IMR-90 (cell line): Measurements from ENCODE around the gene LCMT2. TPM values are rescaled to one million over a fixed set of nuclear protein-coding genes. Genes with fewer than 3 reads are reported as not detected.

Experiments
- ATAC-seq: fragments of 200-7000 bp; cut with Tn5 transposase; 2 replicates; pipeline ENCODE4 v1.9.1; 2020; ENCODE audit warnings: low read depth, mild to moderate bottlenecking, moderate library complexity
- BruUV-seq: library from RNA; stranded (reverse); fragments of 400-500 nt; replicated peaks from 2 replicates; lab custom pipeline; 2021; lab: Mats Ljungman, UMichigan
- CTCF ChIA-PET: fragments of 300-600 bp; formaldehyde crosslinking; extraction: SDS; loops from one replicate; lab custom pipeline; 2021; ENCODE audit warnings: antibody characterized with exemption; lab: Yijun Ruan, JAX
- POLR2A ChIA-PET: fragments of 300-600 bp; sonication (Branson Sonifier 250); formaldehyde crosslinking; loops from one replicate; lab custom pipeline; 2022; ENCODE audit warnings: antibody characterized with exemption; ENCODE audit not compliant: unreplicated experiment; lab: Charles Lee
- DNase-seq: peaks from one replicate; pipeline ENCODE4 v3.0.0; 2013
- H2AFZ ChIP-seq: replicated peaks from 2 replicates; pipeline ENCODE3; 2013; ENCODE audit warnings: low read length, mild to moderate bottlenecking; ENCODE audit not compliant: poor library complexity
- H2AK5ac ChIP-seq: 2 replicates; pipeline ENCODE4 v1.6.1; 2013; ENCODE audit warnings: low read depth, low read length, inconsistent platforms
- H2AK9ac ChIP-seq: replicated peaks from 2 replicates; pipeline ENCODE3; 2013; ENCODE audit warnings: mild to moderate bottlenecking, low read depth, low read length, moderate library complexity; ENCODE audit not compliant: poor library complexity
- H2BK120ac ChIP-seq: 2 replicates; pipeline ENCODE4 v1.6.1; 2013; ENCODE audit warnings: low read depth, low read length, inconsistent platforms
- H2BK15ac ChIP-seq: 3 replicates; pipeline ENCODE4 v1.6.1; 2013; ENCODE audit warnings: low read depth, low read length, inconsistent platforms
- H2BK20ac ChIP-seq: 2 replicates; pipeline ENCODE4 v1.6.1; 2013; ENCODE audit warnings: low read depth, mild to moderate bottlenecking, inconsistent platforms, low read length, moderate library complexity
- H2BK5ac ChIP-seq: 2 replicates; pipeline ENCODE4 v1.6.1; 2013; ENCODE audit warnings: mild to moderate bottlenecking, low read depth, low read length, inconsistent platforms; ENCODE audit not compliant: poor library complexity, severe bottlenecking
- H3K14ac ChIP-seq: replicated peaks from 2 replicates; pipeline ENCODE4 v1.6.1; 2013; ENCODE audit warnings: low read depth, low read length, inconsistent platforms
- H3K18ac ChIP-seq: 2 replicates; pipeline ENCODE4 v1.6.1; 2013; ENCODE audit warnings: low read depth, low read length, control low read depth
- H3K23ac ChIP-seq: 2 replicates; pipeline ENCODE4 v1.6.1; 2013; ENCODE audit warnings: low read depth, low read length, inconsistent platforms
- H3K27ac ChIP-seq: 2 replicates; pipeline ENCODE4 v1.5.1; 2013; ENCODE audit warnings: mild to moderate bottlenecking, control low read depth, low read length; ENCODE audit not compliant: insufficient read depth
- H3K27me3 ChIP-seq: 2 replicates; pipeline ENCODE4 v1.6.1; 2013; ENCODE audit warnings: low read length; ENCODE audit not compliant: control insufficient read depth, insufficient read depth
- H3K36me3 ChIP-seq: 2 replicates; pipeline ENCODE4 v1.6.1; 2013; ENCODE audit warnings: low read length, mixed read lengths; ENCODE audit not compliant: control insufficient read depth, insufficient read depth
- H3K4ac ChIP-seq: 2 replicates; pipeline ENCODE4 v1.6.1; 2013; ENCODE audit warnings: low read depth, low read length, inconsistent platforms
- H3K4me1 ChIP-seq: 2 replicates; pipeline ENCODE4 v1.6.1; 2013; ENCODE audit warnings: low read length, mixed read lengths; ENCODE audit not compliant: control insufficient read depth, insufficient read depth
- H3K4me2 ChIP-seq: 2 replicates; pipeline ENCODE4 v1.6.1; 2013; ENCODE audit warnings: low read depth, mild to moderate bottlenecking, control low read depth, low read length, moderate library complexity
- H3K4me3 ChIP-seq: 2 replicates; pipeline ENCODE4 v1.5.1; 2013; ENCODE audit warnings: low read depth, mild to moderate bottlenecking, control low read depth, low read length, moderate library complexity; ENCODE audit not compliant: insufficient read depth
- H3K56ac ChIP-seq: 2 replicates; pipeline ENCODE4 v1.6.1; 2013; ENCODE audit warnings: low read length, inconsistent platforms; ENCODE audit not compliant: insufficient read depth; ENCODE audit errors: extremely low read depth
- H3K79me1 ChIP-seq, 2 experiments: 2 replicates each; pipeline ENCODE4 v1.6.1; 2013; ENCODE audit warnings: low read length in 2 of 2, inconsistent platforms in 1 of 2, low read depth in 1 of 2
- H3K9ac ChIP-seq: 2 replicates; pipeline ENCODE4 v1.6.1; 2013; ENCODE audit warnings: low read depth, low read length, control low read depth
- H3K9me1 ChIP-seq: 2 replicates; pipeline ENCODE4 v1.6.1; 2013; ENCODE audit warnings: low read length, inconsistent platforms; ENCODE audit not compliant: insufficient read depth
- H3K9me3 ChIP-seq: 2 replicates; pipeline ENCODE4 v1.6.1; 2013; ENCODE audit warnings: low read length; ENCODE audit not compliant: control insufficient read depth, insufficient read depth
- H4K20me1 ChIP-seq: 2 replicates; pipeline ENCODE4 v1.6.1; 2013; ENCODE audit warnings: low read length, inconsistent platforms; ENCODE audit not compliant: insufficient read depth
- H4K5ac ChIP-seq: 2 replicates; pipeline ENCODE4 v1.6.1; 2013; ENCODE audit warnings: mild to moderate bottlenecking, low read depth, low read length, control low read depth
- H4K8ac ChIP-seq, 2 experiments: 2 replicates each; pipeline ENCODE4 v1.6.1; 2013; ENCODE audit warnings: low read depth in 2 of 2, low read length in 2 of 2, control low read depth in 1 of 2, inconsistent platforms in 1 of 2
- H4K91ac ChIP-seq: 2 replicates; pipeline ENCODE4 v1.6.1; 2013; ENCODE audit warnings: low read depth, low read length, inconsistent platforms; ENCODE audit not compliant: insufficient read depth
- CEBPB ChIP-seq: IDR thresholded peaks from 2 replicates; pipeline ENCODE4 v1.6.1; 2012; ENCODE audit warnings: low read depth, low read length, improper control_type of control experiment
- CHD1 ChIP-seq: IDR thresholded peaks from 2 replicates; pipeline ENCODE4 v1.6.1; 2012; ENCODE audit warnings: low read depth, low read length, improper control_type of control experiment
- MAZ ChIP-seq: IDR thresholded peaks from 2 replicates; pipeline ENCODE4 v1.6.1; 2012; ENCODE audit warnings: low read depth, mild to moderate bottlenecking, low read length, improper control_type of control experiment, moderate library complexity, borderline replicate concordance
- MXI1 ChIP-seq: IDR thresholded peaks from 2 replicates; pipeline ENCODE4 v1.6.1; 2012; ENCODE audit warnings: low read depth, mild to moderate bottlenecking, low read length, moderate library complexity, borderline replicate concordance
- NFE2L2 ChIP-seq: fragments of 150-350 bp; IDR thresholded peaks from 2 replicates; pipeline ENCODE4 v1.6.1; 2016; ENCODE audit warnings: low read depth, mild to moderate bottlenecking, low read length
- POLR2A ChIP-seq: IDR thresholded peaks from 2 replicates; pipeline ENCODE4 v1.6.1; 2012; ENCODE audit warnings: mild to moderate bottlenecking, low read depth, low read length
- WGBS, 2 experiments: methylation state at CpG; one replicate each; pipeline versions ENCODE4 v1.1.5 to v1.1.7; 2013; ENCODE audit warnings: missing lambda C conversion rate in 2 of 2; ENCODE audit not compliant: insufficient read length in 1 of 2; ENCODE audit errors: extremely low coverage in 2 of 2; 5-methylcytosine and 5-hydroxymethylcytosine counted together
- dilution Hi-C: fragments of 300-500 bp; cut with HindIII; formaldehyde crosslinking; loops from one replicate; pipeline ENCODE4 v1.14.3; 2018; ENCODE audit warnings: low sequenced_read_pairs; ENCODE audit not compliant: unreplicated experiment
- in situ Hi-C: fragments of 300-500 bp; cut with MboI; formaldehyde crosslinking; loops from 3 replicates; pipeline ENCODE4 v1.14.3; 2019; ENCODE audit warnings: low sequenced_read_pairs, inconsistent platforms, mixed read lengths
- intact Hi-C: fragments of 100-400 bp; cut with micrococcal nuclease; formaldehyde crosslinking; loops from 2 replicates; pipeline ENCODE4 v1.10.0; 2022
- polyA plus RNA-seq, 3 experiments: library from polyadenylated mRNA; depleted of rRNA; stranded (reverse); fragments of >200 nt; gene quantifications; 2 replicates each; pipeline ENCODE4 v1.2.3, GENCODE V29; 2012; ENCODE audit warnings: low replicate concordance in 1 of 3
- total RNA-seq: library from RNA; depleted of rRNA; stranded (reverse); fragments of >200 nt; gene quantifications from 2 replicates; pipeline ENCODE4 v1.2.3, GENCODE V29; 2012; rRNA removed

Gene LCMT2
- total and polyA plus RNA-seq, 2 of the 4 experiments (the other 2 are of a cell fraction), result 5.8 to 12.2 TPM

- Histone ChIP-seq H2AK9ac (peak overlapping the region; percentile 3), H3K79me1 (no peaks in the 10 kb centered on the region), H3K4me1 (no peaks in the 10 kb centered on the region), H4K5ac (no peak overlapping the region), H3K36me3 (no peaks in the 10 kb centered on the region), H2AK5ac (no peak overlapping the region), H4K20me1 (no peaks in the 10 kb centered on the region), H4K91ac (no peak overlapping the region), H3K23ac (no peak overlapping the region), H3K9me1 (0 out of 2 replicates have a peak, but pooled peaks cover 2% of the 10 kb centered on the region), H3K27me3 (peaks cover 52% of the 10 kb centered on the region), H4K8ac (no peak overlapping the region), H2BK15ac (no peak overlapping the region), H3K9ac (no peak overlapping the region), H2BK5ac (no peak overlapping the region), H3K56ac (no peak overlapping the region), H3K9me3 (peaks cover 2% of the 10 kb centered on the region; the same call in 1 of the 2 replicates), H2BK120ac (no peak overlapping the region), H2BK20ac (no peak overlapping the region), H3K4me2 (no peak overlapping the region), H3K18ac (no peak overlapping the region), H3K4me3 (no peak overlapping the region), H2AFZ (peak overlapping the region; percentile 61), H3K27ac (no peak overlapping the region), H3K4ac (no peak overlapping the region), H3K14ac (no peak overlapping the region)
- ChIA-PET CTCF (no interaction called here), POLR2A (no interaction called here)
- no peak for ATAC-seq
- in situ Hi-C loops (no loop called here), dilution Hi-C loops (no loop called here), intact Hi-C loops (no loop called here)
- TF ChIP-seq NFE2L2 (no peak), MAZ (no peak), CEBPB (no peak), MXI1 (no peak), POLR2A (no peak), CHD1 (no peak)
- WGBS, 2 experiments, result 48% methylated on average over 3 of the region's 9 CpGs; no CpG with 5 or more reads in 1 of the 2 experiments
- no peak for DNase-seq
- BruUV-seq, result no TSS peak
Measured at GRCh38 chr15:43274136-43274535, 56.2 kb downstream of the LCMT2 start.

Other genes with a start within 250 kb of the LCMT2 start
- gene UBR1, start 224.5 kb downstream of the LCMT2 start, total RNA-seq, result 30.1 and 48.9 TPM in 2 replicates
- gene UBR1, start 224.5 kb downstream of the LCMT2 start, polyA plus RNA-seq (2012; rRNA removed), result 5.0 and 6.5 TPM in 2 replicates
- gene TMEM62, start 197.0 kb downstream of the LCMT2 start, total RNA-seq, result 5.6 and 8.6 TPM in 2 replicates
- 3.1 and 3.7 TPM in 2 replicates for gene TMEM62, start 197.0 kb downstream of the LCMT2 start, polyA plus RNA-seq (2012; rRNA removed)
- 33.9 and 40.3 TPM in 2 replicates for gene CCNDBP1, start 145.2 kb downstream of the LCMT2 start, total RNA-seq
- gene CCNDBP1, start 145.2 kb downstream of the LCMT2 start, polyA plus RNA-seq (2012; rRNA removed), result 33.4 and 34.9 TPM in 2 replicates
- gene EPB42, start 109.6 kb downstream of the LCMT2 start, total RNA-seq, result not detected in 2 replicates
- not detected in 2 replicates for gene EPB42, start 109.6 kb downstream of the LCMT2 start, polyA plus RNA-seq (2012; rRNA removed)
- not detected in 2 replicates for gene TGM5, start 63.6 kb downstream of the LCMT2 start, total RNA-seq
- not detected in 2 replicates for gene TGM5, start 63.6 kb downstream of the LCMT2 start, polyA plus RNA-seq (2012; rRNA removed)
- gene TGM7, start 28.3 kb downstream of the LCMT2 start, total RNA-seq, result not detected in 2 replicates
- gene TGM7, start 28.3 kb downstream of the LCMT2 start, polyA plus RNA-seq (2012; rRNA removed), result not detected in 2 replicates
- 8.6 and 9.4 TPM in 2 replicates for gene ZSCAN29, start 40.5 kb upstream of the LCMT2 start, total RNA-seq
- 5.6 and 6.8 TPM in 2 replicates for gene ZSCAN29, start 40.5 kb upstream of the LCMT2 start, polyA plus RNA-seq (2012; rRNA removed)
- gene TUBGCP4, start 40.5 kb upstream of the LCMT2 start, total RNA-seq, result 11.9 and 12.7 TPM in 2 replicates
- gene TUBGCP4, start 40.5 kb upstream of the LCMT2 start, polyA plus RNA-seq (2012; rRNA removed), result 7.7 and 7.9 TPM in 2 replicates
- 64.5 and 73.9 TPM in 2 replicates for gene TP53BP1, start 162.6 kb upstream of the LCMT2 start, total RNA-seq
- gene TP53BP1, start 162.6 kb upstream of the LCMT2 start, polyA plus RNA-seq (2012; rRNA removed), result 33.9 and 36.3 TPM in 2 replicates
- 47.2 and 48.2 TPM in 2 replicates for gene MAP1A, start 187.0 kb upstream of the LCMT2 start, total RNA-seq
- gene MAP1A, start 187.0 kb upstream of the LCMT2 start, polyA plus RNA-seq (2012; rRNA removed), result 28.7 and 31.3 TPM in 2 replicates